ENCODE results near the gene PHLPP2.

Gene PHLPP2

GRCh38 chr16:71666264-71666663 is 58.2 kb downstream of the PHLPP2 start:
- Histone ChIP-seq H4K12ac (ENCODE audit: low read depth, low read length) (no peak overlapping the region), H3K27ac (ENCODE audit: low read depth, low read length) (no peak overlapping the region)
- WGBS (ENCODE audit: extremely low coverage, insufficient coverage, insufficient read length) = no CpG with 5 or more reads among the region's 1 CpG

GRCh38 chr16:71659471-71659870 is 65.0 kb downstream of the PHLPP2 start:
- H4K12ac ChIP-seq (ENCODE audit: low read depth, low read length) = no peak overlapping the region
- H2BK120ac ChIP-seq (ENCODE audit: insufficient read depth, low read length, poor library complexity) = no peak overlapping the region
- H3K4me3 ChIP-seq (ENCODE audit: low read depth, low read length) = no peak overlapping the region
- no peak overlapping the region for H2AFZ ChIP-seq (ENCODE audit: insufficient read depth, low read length, poor library complexity)
- no peaks in the 10 kb centered on the region for H3K4me1 ChIP-seq (ENCODE audit: control insufficient read depth in 1 of 2, insufficient read depth in 2 of 2, low read length in 2 of 2)
- H3K23ac ChIP-seq (ENCODE audit: low read length) = no peak overlapping the region
- H2AK5ac ChIP-seq (ENCODE audit: low read length) = no peak overlapping the region
- no peaks in the 10 kb centered on the region for H3K27me3 ChIP-seq (ENCODE audit: insufficient read depth, low read length)
- no peaks in the 10 kb centered on the region for H3K79me2 ChIP-seq (ENCODE audit: control insufficient read depth, insufficient read depth, low read length, poor library complexity)
- H4K91ac ChIP-seq (ENCODE audit: low read depth, low read length) = no peak overlapping the region
- no peaks in the 10 kb centered on the region for H3K9me3 ChIP-seq (ENCODE audit: insufficient read depth, low read depth, low read length)
- H2BK5ac ChIP-seq (ENCODE audit: low read depth, low read length, poor library complexity) = no peak overlapping the region
- peaks cover 11 to 15% of the 10 kb centered on the region in 2 experiments for H3K36me3 ChIP-seq (ENCODE audit: control insufficient read depth in 1 of 2, insufficient read depth in 2 of 2, low read length in 2 of 2)
- no peak overlapping the region for H3K18ac ChIP-seq (ENCODE audit: low read length)
- H3K4ac ChIP-seq (ENCODE audit: low read depth, low read length) = no peak overlapping the region
- no peaks in the 10 kb centered on the region for H3K79me1 ChIP-seq (ENCODE audit: low read length)
- no peak for DNase-seq
- no peak overlapping the region for H3K27ac ChIP-seq (ENCODE audit: low read depth, low read length)
- H2BK12ac ChIP-seq (ENCODE audit: low read length) = no peak overlapping the region
- no peak overlapping the region for H3K9ac ChIP-seq (ENCODE audit: low read length)
- no CpG with 5 or more reads among the region's 2 CpGs for WGBS (ENCODE audit: extremely low coverage, insufficient coverage, insufficient read length)
- H4K8ac ChIP-seq (ENCODE audit: low read depth, low read length) = no peak overlapping the region
- no peak overlapping the region for H3K4me2 ChIP-seq (ENCODE audit: low read length)
- H3K14ac ChIP-seq (ENCODE audit: low read length) = no peak overlapping the region

More at GRCh38 chr16:71666264-71666663, 58.2 kb downstream of the PHLPP2 start:
- no peak overlapping the region for H2BK12ac ChIP-seq (ENCODE audit: low read length)
- H3K79me1 ChIP-seq (ENCODE audit: low read length) = no peaks in the 10 kb centered on the region
- H3K4me2 ChIP-seq (ENCODE audit: low read length) = no peak overlapping the region
- H3K23ac ChIP-seq (ENCODE audit: low read length) = no peak overlapping the region
- no peaks in the 10 kb centered on the region for H3K9me3 ChIP-seq (ENCODE audit: insufficient read depth, low read depth, low read length)
- H2BK5ac ChIP-seq (ENCODE audit: low read depth, low read length, poor library complexity) = no peak overlapping the region
- H3K79me2 ChIP-seq (ENCODE audit: control insufficient read depth, insufficient read depth, low read length, poor library complexity) = no peaks in the 10 kb centered on the region
- H3K4me3 ChIP-seq (ENCODE audit: low read depth, low read length) = no peak overlapping the region
- H3K36me3 ChIP-seq (ENCODE audit: control insufficient read depth in 1 of 2, insufficient read depth in 2 of 2, low read length in 2 of 2) = peaks cover 14 to 19% of the 10 kb centered on the region in 2 experiments
- H2AK5ac ChIP-seq (ENCODE audit: low read length) = no peak overlapping the region
- H3K14ac ChIP-seq (ENCODE audit: low read length) = no peak overlapping the region
- no peak overlapping the region for H3K4ac ChIP-seq (ENCODE audit: low read depth, low read length)
- no peak overlapping the region for H3K18ac ChIP-seq (ENCODE audit: low read length)
- H3K4me1 ChIP-seq (ENCODE audit: control insufficient read depth in 1 of 2, insufficient read depth in 2 of 2, low read length in 2 of 2) = no peaks in the 10 kb centered on the region
- no peak overlapping the region for H2AFZ ChIP-seq (ENCODE audit: insufficient read depth, low read length, poor library complexity)
- H3K9ac ChIP-seq (ENCODE audit: low read length) = no peak overlapping the region
- no peak for DNase-seq
- no peak overlapping the region for H2BK120ac ChIP-seq (ENCODE audit: insufficient read depth, low read length, poor library complexity)
- no peak overlapping the region for H4K8ac ChIP-seq (ENCODE audit: low read depth, low read length)
- no peak overlapping the region for H4K91ac ChIP-seq (ENCODE audit: low read depth, low read length)
- no peaks in the 10 kb centered on the region for H3K27me3 ChIP-seq (ENCODE audit: insufficient read depth, low read length)

- no CpG with 5 or more reads among the region's 4 CpGs for WGBS (ENCODE audit: extremely low coverage, insufficient coverage, insufficient read length)
- no peak overlapping the region for H3K18ac ChIP-seq (ENCODE audit: low read length)
Observed at GRCh38 chr16:71658771-71659170, 65.7 kb downstream of the PHLPP2 start.

GRCh38 chr16:71649704-71650103 is 74.8 kb downstream of the PHLPP2 start:
- H2AFZ ChIP-seq (ENCODE audit: insufficient read depth, low read length, poor library complexity) = no peak overlapping the region
- no peak overlapping the region for H3K4ac ChIP-seq (ENCODE audit: low read depth, low read length)
- no peak overlapping the region for H2BK12ac ChIP-seq (ENCODE audit: low read length)
- no peak overlapping the region for H3K23ac ChIP-seq (ENCODE audit: low read length)
- no peak overlapping the region for H3K14ac ChIP-seq (ENCODE audit: low read length)
- H3K4me3 ChIP-seq (ENCODE audit: low read depth, low read length) = no peak overlapping the region
- no CpG with 5 or more reads among the region's 7 CpGs for WGBS (ENCODE audit: extremely low coverage, insufficient coverage, insufficient read length)
- H3K18ac ChIP-seq (ENCODE audit: low read length) = no peak overlapping the region
- no peak overlapping the region for H3K4me2 ChIP-seq (ENCODE audit: low read length)
- H4K91ac ChIP-seq (ENCODE audit: low read depth, low read length) = no peak overlapping the region
- H2AK5ac ChIP-seq (ENCODE audit: low read length) = no peak overlapping the region
- no peaks in the 10 kb centered on the region for H3K79me1 ChIP-seq (ENCODE audit: low read length)
- no peak overlapping the region for H3K9ac ChIP-seq (ENCODE audit: low read length)
- no peak overlapping the region for H4K12ac ChIP-seq (ENCODE audit: low read depth, low read length)
- H3K27ac ChIP-seq (ENCODE audit: low read depth, low read length) = no peak overlapping the region
- H3K27me3 ChIP-seq (ENCODE audit: insufficient read depth, low read length) = no peaks in the 10 kb centered on the region
- no peaks in the 10 kb centered on the region for H3K4me1 ChIP-seq (ENCODE audit: control insufficient read depth in 1 of 2, insufficient read depth in 2 of 2, low read length in 2 of 2)
- H4K8ac ChIP-seq (ENCODE audit: low read depth, low read length) = no peak overlapping the region
- DNase-seq = no peak
- H3K36me3 ChIP-seq (ENCODE audit: control insufficient read depth in 1 of 2, insufficient read depth in 2 of 2, low read length in 2 of 2) = peaks cover 16 to 23% of the 10 kb centered on the region in 2 experiments
- H3K9me3 ChIP-seq (ENCODE audit: insufficient read depth, low read depth, low read length) = no peaks in the 10 kb centered on the region
- H3K79me2 ChIP-seq (ENCODE audit: control insufficient read depth, insufficient read depth, low read length, poor library complexity) = no peaks in the 10 kb centered on the region
- H2BK5ac ChIP-seq (ENCODE audit: low read depth, low read length, poor library complexity) = no peak overlapping the region
- H2BK120ac ChIP-seq (ENCODE audit: insufficient read depth, low read length, poor library complexity) = no peak overlapping the region

More at GRCh38 chr16:71658771-71659170, 65.7 kb downstream of the PHLPP2 start:
- Histone ChIP-seq H3K4me1 (ENCODE audit: control insufficient read depth in 1 of 2, insufficient read depth in 2 of 2, low read length in 2 of 2) (no peaks in the 10 kb centered on the region), H4K8ac (ENCODE audit: low read depth, low read length) (no peak overlapping the region), H3K27me3 (ENCODE audit: insufficient read depth, low read length) (no peaks in the 10 kb centered on the region), H3K36me3 (ENCODE audit: control insufficient read depth in 1 of 2, insufficient read depth in 2 of 2, low read length in 2 of 2) (peaks cover 12 to 17% of the 10 kb centered on the region in 2 experiments), H3K4ac (ENCODE audit: low read depth, low read length) (no peak overlapping the region), H2BK5ac (ENCODE audit: low read depth, low read length, poor library complexity) (no peak overlapping the region), H4K12ac (ENCODE audit: low read depth, low read length) (no peak overlapping the region), H2AFZ (ENCODE audit: insufficient read depth, low read length, poor library complexity) (no peak overlapping the region), H3K79me1 (ENCODE audit: low read length) (no peaks in the 10 kb centered on the region), H3K4me2 (ENCODE audit: low read length) (no peak overlapping the region), H3K9ac (ENCODE audit: low read length) (no peak overlapping the region), H3K23ac (ENCODE audit: low read length) (no peak overlapping the region), H2BK120ac (ENCODE audit: insufficient read depth, low read length, poor library complexity) (no peak overlapping the region), H3K27ac (ENCODE audit: low read depth, low read length) (no peak overlapping the region), H3K4me3 (ENCODE audit: low read depth, low read length) (no peak overlapping the region), H3K14ac (ENCODE audit: low read length) (no peak overlapping the region), H2AK5ac (ENCODE audit: low read length) (no peak overlapping the region), H2BK12ac (ENCODE audit: low read length) (no peak overlapping the region), H4K91ac (ENCODE audit: low read depth, low read length) (no peak overlapping the region), H3K9me3 (ENCODE audit: insufficient read depth, low read depth, low read length) (no peaks in the 10 kb centered on the region), H3K79me2 (ENCODE audit: control insufficient read depth, insufficient read depth, low read length, poor library complexity) (no peaks in the 10 kb centered on the region)
- DNase-seq = no peak

All from trophoblast cell (in vitro differentiated cells and primary cell).